B cell (primary cell): ENCODE data around the gene KRTAP5-2. TPM values are rescaled to one million over a fixed set of nuclear protein-coding genes. Genes with fewer than 3 reads are reported as not detected.

Source experiments
- ATAC-seq: fragments of 200-7000 bp; cut with Tn5 transposase; one replicate; pipeline ENCODE4 v1.10.0; 2021; ENCODE audit warnings: low read depth, mild to moderate bottlenecking, moderate number of reproducible peaks, moderate library complexity
- CTCF ChIA-PET: fragments of 350-600 bp; sonication (Branson Sonifier 250); formaldehyde crosslinking; loops from one replicate; lab custom pipeline; 2021; ENCODE audit warnings: antibody characterized with exemption, inconsistent platforms; lab: Charles Lee
- POLR2A ChIA-PET: fragments of 350-600 bp; sonication (Branson Sonifier 250); formaldehyde crosslinking; loops from one replicate; lab custom pipeline; 2021; ENCODE audit warnings: antibody characterized with exemption; lab: Charles Lee
- DNase-seq: peaks from one replicate; pipeline ENCODE4 v3.0.0; 2013
- H2AFZ ChIP-seq: 2 replicates; pipeline ENCODE4 v1.6.1; 2012; ENCODE audit warnings: mild to moderate bottlenecking, low read depth, low read length; ENCODE audit not compliant: insufficient read depth, poor library complexity, severe bottlenecking
- H3K27ac ChIP-seq, 2 donors: 1 replicate in 1 of 2; 2 replicates in 1 of 2; pipeline ENCODE4 v1.5.1; 2012 to 2013; ENCODE audit warnings: low read length in 2 of 2, mild to moderate bottlenecking in 2 of 2, moderate library complexity in 1 of 2
- H3K27me3 ChIP-seq, 4 experiments: fragments of 200-600 bp in 1 of 4; sonication (generic) in 1 of 4; replicated peaks in 1 of 4; 1 replicate in 2 of 4; 2 replicates in 2 of 4; pipeline versions ENCODE4 v1.6.1 to v1.7.0; 2013 to 2016; ENCODE audit warnings: low read length in 3 of 4, mild to moderate bottlenecking in 2 of 4, mixed read lengths in 1 of 4, moderate library complexity in 1 of 4; ENCODE audit not compliant: insufficient read depth in 4 of 4, control insufficient read depth in 3 of 4; ENCODE audit errors: control extremely low read depth in 1 of 4
- H3K36me3 ChIP-seq, 2 experiments: replicated peaks in 1 of 2; 1 replicate in 1 of 2; 2 replicates in 1 of 2; pipeline versions ENCODE4 v1.6.1 to v1.7.1; 2013; ENCODE audit warnings: low read length in 1 of 2; ENCODE audit not compliant: insufficient read depth in 2 of 2, control insufficient read depth in 1 of 2; ENCODE audit errors: control extremely low read depth in 1 of 2, extremely low read depth in 1 of 2
- H3K4me1 ChIP-seq, 2 donors: fragments of 200-600 bp in 1 of 2; sonication (generic) in 1 of 2; 1 replicate in 1 of 2; 2 replicates in 1 of 2; pipeline versions ENCODE4 v1.5.1 to v1.6.1; 2013 to 2017; ENCODE audit warnings: low read length in 2 of 2; ENCODE audit not compliant: control insufficient read depth in 2 of 2, insufficient read depth in 2 of 2
- H3K4me2 ChIP-seq: replicated peaks from 2 replicates; pipeline ENCODE3; 2012; ENCODE audit warnings: mild to moderate bottlenecking, low read depth, low read length; ENCODE audit not compliant: poor library complexity, severe bottlenecking
- H3K4me3 ChIP-seq, 5 experiments: fragments of 200-600 bp in 1 of 5; sonication (generic) in 1 of 5; 1 replicate in 3 of 5; 2 replicates in 2 of 5; pipeline versions ENCODE4 v1.5.1 to v1.7.0; 2011 to 2016; ENCODE audit warnings: low read length in 4 of 5, mild to moderate bottlenecking in 4 of 5, low read depth in 2 of 5, control low read depth in 1 of 5, moderate library complexity in 1 of 5; ENCODE audit not compliant: insufficient read depth in 1 of 5; ENCODE audit errors: control extremely low read depth in 1 of 5, extremely low read depth in 1 of 5
- H3K79me2 ChIP-seq: fragments of 200-600 bp; sonication (generic); one replicate; pipeline ENCODE4 v1.6.0; 2016; ENCODE audit warnings: low read length; ENCODE audit not compliant: control insufficient read depth, insufficient read depth
- H3K9ac ChIP-seq: fragments of 200-600 bp; sonication (generic); 2 replicates; pipeline ENCODE4 v1.6.1; 2017; ENCODE audit warnings: mild to moderate bottlenecking, low read length, moderate library complexity
- H3K9me3 ChIP-seq, 3 donors: one replicate each; pipeline versions ENCODE4 v1.6.1 to v1.7.1; 2013; ENCODE audit warnings: low read length in 2 of 3; ENCODE audit not compliant: control insufficient read depth in 2 of 3, insufficient read depth in 1 of 3; ENCODE audit errors: control extremely low read depth in 1 of 3
- H4K20me1 ChIP-seq: 2 replicates; pipeline ENCODE4 v1.6.0; 2012; ENCODE audit warnings: mild to moderate bottlenecking, low read length; ENCODE audit not compliant: insufficient read depth, control insufficient read depth, poor library complexity, severe bottlenecking
- H3K27ac Mint-ChIP-seq: one replicate; pipeline ENCODE4 v1.8.0; 2021; ENCODE audit warnings: mixed read lengths
- H3K27me3 Mint-ChIP-seq: one replicate; pipeline ENCODE4 v1.8.0; 2021; ENCODE audit warnings: mixed read lengths
- H3K4me1 Mint-ChIP-seq: one replicate; pipeline ENCODE4 v1.8.0; 2021; ENCODE audit warnings: mixed read lengths
- H3K4me3 Mint-ChIP-seq: one replicate; pipeline ENCODE4 v1.8.0; 2021; ENCODE audit warnings: mixed read lengths
- H3K9me3 Mint-ChIP-seq: one replicate; pipeline ENCODE4 v1.8.0; 2022; ENCODE audit warnings: mixed read lengths; ENCODE audit not compliant: insufficient read depth
- EZH2 ChIP-seq: IDR thresholded peaks from 2 replicates; pipeline ENCODE4 v1.6.1; 2012; ENCODE audit warnings: borderline replicate concordance, low read depth, mild to moderate bottlenecking, moderate library complexity, low read length; ENCODE audit not compliant: insufficient read depth, poor library complexity, severe bottlenecking
- WGBS: methylation state at CpG from one replicate; pipeline ENCODE4 v1.1.5; 2013; ENCODE audit warnings: missing lambda C conversion rate; ENCODE audit not compliant: insufficient coverage; 5-methylcytosine and 5-hydroxymethylcytosine counted together
- intact Hi-C: fragments of 100-400 bp; cut with micrococcal nuclease; formaldehyde crosslinking; loops from one replicate; pipeline ENCODE4 v1.10.0; 2022
- polyA plus RNA-seq: library from polyadenylated mRNA; depleted of rRNA; stranded (reverse); fragments of >200 nt; gene quantifications from 2 replicates; pipeline ENCODE4 v1.2.3, GENCODE V29; 2012
- total RNA-seq, 2 donors: library from RNA; stranded (reverse); fragments of 120-200 nt in 1 of 2; gene quantifications; 1 replicate in 1 of 2; 2 replicates in 1 of 2; pipeline versions ENCODE4 v1.2.3 to v1.2.4, GENCODE V29; 2013 to 2022
- TF ChIP-seq, protein P1 (sequence below): fragments of 200-600 bp; IDR thresholded peaks from one replicate; pipeline ENCODE4 v1.8.0; 2022; ENCODE audit warnings: antibody characterized with exemption, mild to moderate bottlenecking

The KRTAP5-2 gene
- total and polyA plus RNA-seq, 2 donors (not counting 1 experiment from before 2014, with no cell fraction given): 0.36 TPM; not detected in 1

DNA sequence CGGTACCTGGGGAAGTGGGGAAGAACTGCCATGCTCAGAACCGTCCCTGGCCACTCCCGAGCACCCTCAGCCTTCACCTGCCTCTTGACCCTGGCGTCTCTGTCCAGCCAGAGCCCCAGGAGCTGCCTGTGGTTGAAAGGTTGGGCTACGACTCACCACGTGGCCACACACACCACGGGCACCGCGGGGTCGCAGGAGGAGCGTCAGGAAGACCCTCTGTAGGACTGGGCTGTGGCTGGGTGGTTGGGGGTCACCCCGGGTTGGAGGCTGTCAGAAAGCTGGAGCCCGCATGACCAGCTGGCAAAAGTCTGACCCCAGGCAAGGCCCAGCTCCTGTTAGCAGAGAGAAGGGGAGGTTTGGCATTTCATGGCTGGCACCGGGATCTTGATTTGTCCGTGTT lies 43.0 kb upstream of the KRTAP5-2 start:
- WGBS: 88% methylated on average over 6 of the region's 15 CpGs
- H3K4me3 ChIP-seq: no peak overlapping the region
- no peak overlapping the region for H2AFZ ChIP-seq

More for the DNA sequence above, 43.0 kb upstream of the KRTAP5-2 start:
- Histone ChIP-seq H3K9ac (no peak overlapping the region), H3K4me1 (no peaks in the 10 kb centered on the region), H3K36me3 (no peaks in the 10 kb centered on the region), H3K27me3 (peaks cover 0 to 21% (median 2%) of the 10 kb centered on the region in 4 experiments), H3K4me2 (no peak overlapping the region), H3K79me2 (no peaks in the 10 kb centered on the region), H4K20me1 (no peaks in the 10 kb centered on the region), H3K27ac (no peak overlapping the region), H3K9me3 (no peaks in the 10 kb centered on the region)
- TF ChIP-seq, protein P1, sequence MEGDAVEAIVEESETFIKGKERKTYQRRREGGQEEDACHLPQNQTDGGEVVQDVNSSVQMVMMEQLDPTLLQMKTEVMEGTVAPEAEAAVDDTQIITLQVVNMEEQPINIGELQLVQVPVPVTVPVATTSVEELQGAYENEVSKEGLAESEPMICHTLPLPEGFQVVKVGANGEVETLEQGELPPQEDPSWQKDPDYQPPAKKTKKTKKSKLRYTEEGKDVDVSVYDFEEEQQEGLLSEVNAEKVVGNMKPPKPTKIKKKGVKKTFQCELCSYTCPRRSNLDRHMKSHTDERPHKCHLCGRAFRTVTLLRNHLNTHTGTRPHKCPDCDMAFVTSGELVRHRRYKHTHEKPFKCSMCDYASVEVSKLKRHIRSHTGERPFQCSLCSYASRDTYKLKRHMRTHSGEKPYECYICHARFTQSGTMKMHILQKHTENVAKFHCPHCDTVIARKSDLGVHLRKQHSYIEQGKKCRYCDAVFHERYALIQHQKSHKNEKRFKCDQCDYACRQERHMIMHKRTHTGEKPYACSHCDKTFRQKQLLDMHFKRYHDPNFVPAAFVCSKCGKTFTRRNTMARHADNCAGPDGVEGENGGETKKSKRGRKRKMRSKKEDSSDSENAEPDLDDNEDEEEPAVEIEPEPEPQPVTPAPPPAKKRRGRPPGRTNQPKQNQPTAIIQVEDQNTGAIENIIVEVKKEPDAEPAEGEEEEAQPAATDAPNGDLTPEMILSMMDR: no peak
- TF ChIP-seq EZH2: no peak
- peaks cover 22% of the 10 kb centered on the region for H3K27me3 Mint-ChIP-seq
- ChIA-PET CTCF (interaction anchor here (1.1 to 2.6 kb wide), 8 partner anchors 8 to 510 kb away, joined by 3 to 18 read pairs (median 4); no protein-coding TSS in a partner anchor), POLR2A (no interaction called here)
- no peak overlapping the region for H3K4me3 Mint-ChIP-seq
- no peak for DNase-seq
- H3K9me3 Mint-ChIP-seq: no peaks in the 10 kb centered on the region
- no peaks in the 10 kb centered on the region for H3K4me1 Mint-ChIP-seq
- H3K27ac Mint-ChIP-seq: no peak overlapping the region
- intact Hi-C loops: no loop called here
- no peak for ATAC-seq
